ENCODE measurements around the gene CENPO. TPM values are rescaled to one million over a fixed set of nuclear protein-coding genes. Genes with fewer than 3 reads are reported as not detected.

The CENPO gene
- total and polyA plus RNA-seq, 4 donors: 2.0 to 4.0 (median 2.9) TPM

DNA sequence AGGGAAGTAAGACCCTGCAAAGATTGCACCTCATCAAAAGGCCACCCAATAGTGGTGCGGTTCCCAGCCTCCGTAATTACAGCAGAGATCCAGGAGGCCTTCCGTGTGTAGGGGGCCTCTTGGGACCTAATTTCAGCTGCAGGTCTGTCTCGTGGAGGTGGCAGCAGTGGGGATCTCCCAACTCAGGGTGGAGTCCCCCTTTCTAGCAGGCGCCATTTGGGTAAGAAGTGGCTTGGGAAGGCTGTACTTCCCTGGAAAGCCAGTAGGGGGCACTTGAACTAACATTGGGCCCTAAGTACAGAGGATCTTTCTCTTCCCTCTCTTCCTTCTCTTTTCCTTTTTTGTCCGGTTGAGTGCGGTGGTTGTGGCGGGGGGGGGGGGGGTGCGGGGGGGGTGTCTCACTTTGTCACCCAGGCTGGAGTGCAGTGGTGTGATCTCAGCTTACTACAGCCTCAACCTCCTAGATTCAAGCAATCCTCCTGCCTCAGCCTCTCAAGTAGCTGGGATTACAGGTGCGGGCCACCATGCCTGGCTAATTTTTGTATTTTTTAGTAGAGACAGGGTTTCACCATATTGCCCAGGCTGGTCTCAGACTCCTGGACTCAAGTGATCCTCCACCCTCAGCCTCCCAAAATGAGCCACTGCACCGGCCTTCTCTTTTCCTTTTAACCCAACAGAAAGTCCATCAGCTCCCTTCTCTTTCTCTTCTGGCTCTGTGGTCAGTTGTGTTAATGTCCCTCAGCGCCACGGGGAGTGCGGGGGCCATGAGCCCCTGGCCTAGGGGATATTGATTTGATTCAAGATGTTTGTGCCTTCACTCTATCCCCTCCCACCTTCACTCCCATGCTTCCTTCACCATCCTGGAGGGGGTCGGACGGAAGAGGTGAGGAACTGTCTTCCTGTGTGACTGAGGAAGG lies 32.0 kb downstream of the CENPO start:
- Histone ChIP-seq H3K27ac (ENCODE audit: low read depth in 1 of 2, low read length in 2 of 2) (no peak overlapping the region), H3K27me3 (ENCODE audit: control insufficient read depth in 1 of 2, insufficient read depth in 2 of 2, low read length in 1 of 2) (no peaks in the 10 kb centered on the region), H3K4me1 (ENCODE audit: control insufficient read depth in 1 of 2, insufficient read depth in 2 of 2, low read length in 2 of 2) (no peaks in the 10 kb centered on the region), H3K9me3 (ENCODE audit: control insufficient read depth, low read length) (no peaks in the 10 kb centered on the region), H3K4me3 (ENCODE audit: low read length in 2 of 2) (no peak overlapping the region), H3K36me3 (ENCODE audit: control insufficient read depth in 1 of 2, insufficient read depth in 2 of 2, low read length in 1 of 2) (peaks cover 0 to 2% of the 10 kb centered on the region in 2 donors)
- 88 to 91% methylated on average over 15 to 16 of the region's 16 CpGs for WGBS, 2 donors
- intact Hi-C loops (cut with DNase I): no loop called here
- peak in 1 of 2 donors; percentile 57 for DNase-seq
- ATAC-seq (ENCODE audit: low FRiP score): no peak

DNA sequence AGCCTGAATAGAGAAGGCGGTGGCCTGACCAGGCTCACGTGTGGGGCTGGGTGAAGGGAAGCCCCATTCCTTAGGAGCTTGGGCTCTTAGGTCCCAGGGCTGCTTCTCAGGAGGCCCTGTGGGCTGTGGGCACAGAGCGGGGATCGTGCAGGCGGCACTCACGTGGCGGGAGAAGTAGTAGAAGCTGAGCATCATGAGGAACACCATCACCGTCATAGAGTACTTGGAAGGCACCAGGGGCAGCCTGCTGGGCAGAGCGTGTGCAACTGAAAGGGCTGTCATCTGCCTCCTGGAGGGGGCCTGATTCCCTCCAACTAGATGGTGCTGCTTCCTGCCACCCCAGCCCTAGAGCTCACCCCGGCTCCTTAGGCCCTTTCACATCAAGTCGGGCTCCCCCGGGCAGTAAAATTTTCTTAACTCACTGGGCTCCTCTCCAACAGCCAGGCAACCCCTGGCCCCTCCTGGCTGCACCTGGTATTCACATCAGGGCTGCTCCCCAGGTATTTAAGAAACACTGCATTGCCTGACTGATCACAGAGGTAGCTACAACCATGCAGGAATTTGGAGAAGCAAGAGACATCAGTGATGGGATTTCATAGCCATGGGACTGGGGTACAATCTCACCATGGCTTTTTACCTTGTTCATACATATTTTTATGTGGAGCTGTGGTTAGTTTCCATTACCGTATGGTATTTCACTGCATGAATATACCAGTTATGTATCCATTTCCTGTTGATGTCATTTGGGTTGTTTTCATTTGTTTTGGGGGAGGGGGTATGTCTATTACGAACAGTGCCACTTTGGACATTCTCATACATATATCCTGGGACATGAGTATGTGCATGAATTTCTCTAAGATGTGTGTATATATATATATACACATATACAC lies 32.9 kb downstream of the CENPO start:
- intact Hi-C loops (cut with DNase I): loop anchor here in 1 of 2 donors (2.0 kb wide), 1 partner anchor 415 kb away; no protein-coding TSS in a partner anchor
- Histone ChIP-seq H3K4me1 (ENCODE audit: control insufficient read depth in 1 of 2, insufficient read depth in 2 of 2, low read length in 2 of 2) (no peaks in the 10 kb centered on the region), H3K27ac (ENCODE audit: low read depth in 1 of 2, low read length in 2 of 2) (no peak overlapping the region), H3K4me3 (ENCODE audit: low read length in 2 of 2) (no peak overlapping the region), H3K9me3 (ENCODE audit: control insufficient read depth, low read length) (no peaks in the 10 kb centered on the region), H3K27me3 (ENCODE audit: control insufficient read depth in 1 of 2, insufficient read depth in 2 of 2, low read length in 1 of 2) (no peaks in the 10 kb centered on the region), H3K36me3 (ENCODE audit: control insufficient read depth in 1 of 2, insufficient read depth in 2 of 2, low read length in 1 of 2) (peaks cover 0 to 2% of the 10 kb centered on the region in 2 donors)
- peak in 1 of 2 donors; percentile 52 for DNase-seq
- WGBS, 2 donors: 87% methylated on average over 14 of the region's 14 CpGs
- no peak for ATAC-seq (ENCODE audit: low FRiP score)

DNA sequence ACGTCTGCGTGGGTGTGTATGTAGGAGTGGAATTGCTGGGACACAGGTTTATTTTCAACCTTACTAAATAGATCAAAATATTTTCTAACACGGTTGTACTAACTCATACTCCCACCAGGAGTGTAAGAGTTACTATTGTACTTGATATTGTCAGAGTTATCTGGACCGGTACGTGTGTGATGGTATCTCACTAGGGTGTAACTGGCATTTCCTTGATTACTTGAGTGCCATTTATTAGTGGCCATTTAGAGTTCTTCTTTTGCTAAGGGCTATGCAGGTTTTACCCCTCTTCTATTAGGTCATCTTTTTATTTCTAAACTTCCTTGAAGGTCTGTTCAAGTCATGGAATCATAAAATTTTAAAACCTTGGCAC lies 33.5 kb downstream of the CENPO start:
- ATAC-seq (ENCODE audit: low FRiP score): no peak
- H3K27me3 ChIP-seq (ENCODE audit: control insufficient read depth in 1 of 2, insufficient read depth in 2 of 2, low read length in 1 of 2): no peaks in the 10 kb centered on the region
- no peaks in the 10 kb centered on the region for H3K4me1 ChIP-seq (ENCODE audit: control insufficient read depth in 1 of 2, insufficient read depth in 2 of 2, low read length in 2 of 2)
- H3K9me3 ChIP-seq (ENCODE audit: control insufficient read depth, low read length): no peaks in the 10 kb centered on the region
- intact Hi-C loops (cut with DNase I): loop anchor here (1.0 to 2.0 kb wide), 2 partner anchors 416 kb away; no protein-coding TSS in a partner anchor
- 73 to 78% methylated on average over 5 of the region's 5 CpGs for WGBS, 2 donors
- H3K4me3 ChIP-seq (ENCODE audit: low read length in 2 of 2): no peak overlapping the region
- DNase-seq: no peak
- H3K36me3 ChIP-seq (ENCODE audit: control insufficient read depth in 1 of 2, insufficient read depth in 2 of 2, low read length in 1 of 2): peaks cover 0 to 2% of the 10 kb centered on the region in 2 donors
- no peak overlapping the region for H3K27ac ChIP-seq (ENCODE audit: low read depth in 1 of 2, low read length in 2 of 2)

DNA sequence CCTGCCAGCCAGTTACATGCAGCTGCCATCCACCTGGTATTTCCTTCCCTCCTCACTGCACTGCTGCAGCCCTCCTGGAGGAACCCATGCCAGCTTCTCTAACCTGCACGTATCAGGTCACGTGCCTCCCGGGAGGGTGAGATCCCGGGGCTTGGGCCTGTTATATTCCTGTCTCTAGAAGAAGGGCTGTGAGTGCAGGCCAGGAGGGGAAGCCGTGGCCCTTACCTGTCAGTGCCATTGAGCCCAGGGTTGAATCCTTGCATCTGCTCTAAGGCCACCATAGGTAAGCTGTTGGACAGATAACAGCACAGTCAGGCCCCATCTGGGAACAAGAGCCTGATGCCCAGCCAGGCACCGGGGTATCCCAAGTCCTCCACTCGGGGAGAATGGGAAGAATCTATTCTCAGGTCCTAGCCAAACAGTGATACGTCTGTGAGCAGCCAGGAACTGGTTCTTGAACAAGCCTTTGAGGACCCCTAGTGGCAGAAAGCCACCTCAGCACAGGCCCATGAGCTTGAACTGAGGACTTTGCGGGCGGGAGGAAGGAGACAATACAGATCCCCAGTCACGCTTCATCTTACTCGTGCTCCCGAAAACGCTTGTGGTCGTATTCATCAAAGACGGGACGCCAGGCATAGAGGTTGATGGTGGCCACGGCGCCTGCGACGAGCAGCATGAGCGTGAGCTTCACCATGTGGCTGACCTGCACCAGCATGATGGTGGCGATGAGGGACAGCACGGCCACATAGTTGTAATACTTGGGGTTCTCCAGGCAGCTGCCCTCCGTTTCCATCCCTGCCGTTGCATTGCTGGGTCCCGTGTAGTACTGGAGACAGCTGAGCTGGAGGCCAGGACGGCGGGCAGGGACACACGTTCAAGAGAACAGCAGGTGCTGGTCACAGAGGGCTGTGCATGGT lies 34.4 kb downstream of the CENPO start:
- Histone ChIP-seq H3K27me3 (ENCODE audit: control insufficient read depth in 1 of 2, insufficient read depth in 2 of 2, low read length in 1 of 2) (no peaks in the 10 kb centered on the region), H3K27ac (ENCODE audit: low read depth in 1 of 2, low read length in 2 of 2) (no peak overlapping the region), H3K4me3 (ENCODE audit: low read length in 2 of 2) (no peak overlapping the region), H3K36me3 (ENCODE audit: control insufficient read depth in 1 of 2, insufficient read depth in 2 of 2, low read length in 1 of 2) (peaks cover 0 to 2% of the 10 kb centered on the region in 2 donors), H3K9me3 (ENCODE audit: control insufficient read depth, low read length) (no peaks in the 10 kb centered on the region), H3K4me1 (ENCODE audit: control insufficient read depth in 1 of 2, insufficient read depth in 2 of 2, low read length in 2 of 2) (no peaks in the 10 kb centered on the region)
- 29 to 33% methylated on average over 30 of the region's 30 CpGs for WGBS, 2 donors
- ATAC-seq (ENCODE audit: low FRiP score) (peak; percentile 87), DNase-seq (peak; percentile 85)
- intact Hi-C loops (cut with DNase I): loop anchor here (1.0 to 2.0 kb wide), 2 partner anchors 417 kb away; no protein-coding TSS in a partner anchor

DNA sequence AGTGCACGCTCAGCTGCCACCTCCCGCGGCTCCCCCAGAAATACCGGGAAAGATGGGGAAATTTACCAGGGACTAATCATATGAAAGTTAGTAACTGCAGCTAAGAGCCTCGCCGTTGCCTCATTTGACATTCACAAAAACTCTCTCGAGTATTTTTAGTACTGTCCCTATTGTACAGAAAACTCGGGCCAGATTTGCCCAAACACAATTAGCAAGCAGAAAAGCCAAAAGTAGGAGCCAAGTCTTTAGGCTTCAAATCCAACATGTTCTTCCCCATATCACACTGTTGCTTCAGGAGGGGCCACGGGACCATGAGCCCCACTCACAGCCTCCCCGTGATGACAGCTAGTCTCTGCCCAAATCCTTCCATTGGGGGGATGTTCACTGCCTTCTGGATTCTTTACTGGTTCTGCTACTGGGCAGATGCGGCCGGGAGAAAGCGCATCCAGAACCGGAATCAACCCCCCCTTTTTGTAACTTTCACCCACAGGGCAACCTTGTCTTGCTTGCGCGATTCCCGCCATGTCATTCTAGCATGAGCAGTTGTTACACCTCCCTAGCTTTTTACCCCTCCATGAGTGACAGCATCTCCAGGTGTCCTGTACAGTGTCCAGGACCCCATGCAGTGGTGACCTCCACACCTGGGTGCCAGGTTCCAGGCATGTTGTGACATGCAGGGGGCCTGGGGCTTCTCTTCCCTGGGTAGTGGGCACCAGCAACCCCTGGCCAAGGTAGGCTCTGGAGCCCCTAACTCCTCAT lies 35.2 kb downstream of the CENPO start:
- H3K36me3 ChIP-seq (ENCODE audit: control insufficient read depth in 1 of 2, insufficient read depth in 2 of 2, low read length in 1 of 2): no peaks in the 10 kb centered on the region
- no peak overlapping the region for H3K4me3 ChIP-seq (ENCODE audit: low read length in 2 of 2)
- H3K4me1 ChIP-seq (ENCODE audit: control insufficient read depth in 1 of 2, insufficient read depth in 2 of 2, low read length in 2 of 2): no peaks in the 10 kb centered on the region
- H3K27ac ChIP-seq (ENCODE audit: low read depth in 1 of 2, low read length in 2 of 2): no peak overlapping the region
- no peaks in the 10 kb centered on the region for H3K27me3 ChIP-seq (ENCODE audit: control insufficient read depth in 1 of 2, insufficient read depth in 2 of 2, low read length in 1 of 2)
- ATAC-seq (ENCODE audit: low FRiP score) (no peak), DNase-seq (peak in 1 of 2 donors; percentile 23)
- intact Hi-C loops (cut with DNase I): no loop called here
- H3K9me3 ChIP-seq (ENCODE audit: control insufficient read depth, low read length): no peaks in the 10 kb centered on the region
- 69 to 71% methylated on average over 17 of the region's 17 CpGs for WGBS, 2 donors

DNA sequence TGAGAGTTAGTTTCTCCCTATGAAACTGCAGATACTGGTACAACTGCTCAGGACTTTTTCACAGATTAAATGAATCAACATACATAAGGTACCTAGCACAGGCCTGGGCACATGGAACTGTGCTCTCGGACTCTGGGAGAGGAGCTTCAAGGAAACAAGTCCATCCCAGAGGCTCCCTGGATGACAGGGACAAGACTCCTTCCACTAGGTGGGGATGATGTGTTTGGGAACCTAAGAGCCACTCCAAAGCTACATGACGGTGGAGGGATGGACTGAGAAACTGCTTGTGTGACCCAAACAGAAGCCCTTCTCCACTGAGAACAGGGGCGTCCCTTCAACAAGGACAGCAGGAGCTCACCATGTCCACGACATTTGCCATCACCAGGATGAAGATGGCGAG lies 37.1 kb downstream of the CENPO start:
- Histone ChIP-seq H3K9me3 (ENCODE audit: control insufficient read depth, low read length) (no peaks in the 10 kb centered on the region), H3K4me3 (ENCODE audit: low read length in 2 of 2) (no peak overlapping the region), H3K27me3 (ENCODE audit: control insufficient read depth in 1 of 2, insufficient read depth in 2 of 2, low read length in 1 of 2) (no peaks in the 10 kb centered on the region), H3K27ac (ENCODE audit: low read depth in 1 of 2, low read length in 2 of 2) (no peak overlapping the region), H3K36me3 (ENCODE audit: control insufficient read depth in 1 of 2, insufficient read depth in 2 of 2, low read length in 1 of 2) (no peaks in the 10 kb centered on the region), H3K4me1 (ENCODE audit: control insufficient read depth in 1 of 2, insufficient read depth in 2 of 2, low read length in 2 of 2) (no peaks in the 10 kb centered on the region)
- no peak for DNase-seq
- no peak for ATAC-seq (ENCODE audit: low FRiP score)
- 96% methylated on average over 5 of the region's 5 CpGs for WGBS, 2 donors
- intact Hi-C loops (cut with DNase I): no loop called here

DNA sequence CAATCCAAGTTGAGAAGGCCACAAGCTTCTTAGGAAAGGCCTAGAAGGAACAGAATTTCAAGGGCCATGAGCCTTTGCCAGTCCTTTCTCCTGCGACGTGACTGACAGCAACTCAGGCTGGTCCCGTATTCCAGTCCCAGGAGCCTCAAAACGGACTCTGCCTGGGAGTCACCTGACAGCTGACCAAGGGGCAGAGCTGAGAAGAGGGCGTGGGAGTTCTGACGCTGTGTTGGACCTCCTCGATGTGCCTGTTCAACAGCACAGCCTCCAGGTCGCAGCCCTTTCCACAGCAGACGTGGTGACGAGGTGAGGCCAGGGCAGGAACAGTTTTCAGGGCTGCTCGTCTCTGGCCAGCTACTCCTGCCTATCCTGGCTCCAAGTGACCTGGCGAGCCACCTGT lies 37.6 kb downstream of the CENPO start:
- DNase-seq (peak in 1 of 2 donors; percentile 49), ATAC-seq (ENCODE audit: low FRiP score) (no peak)
- intact Hi-C loops (cut with DNase I): no loop called here
- H3K4me3 ChIP-seq (ENCODE audit: low read length in 2 of 2): no peak overlapping the region
- no peaks in the 10 kb centered on the region for H3K27me3 ChIP-seq (ENCODE audit: control insufficient read depth in 1 of 2, insufficient read depth in 2 of 2, low read length in 1 of 2)
- no peaks in the 10 kb centered on the region for H3K9me3 ChIP-seq (ENCODE audit: control insufficient read depth, low read length)
- no peak overlapping the region for H3K27ac ChIP-seq (ENCODE audit: low read depth in 1 of 2, low read length in 2 of 2)
- WGBS, 2 donors: 91 to 95% methylated on average over 12 of the region's 12 CpGs
- no peaks in the 10 kb centered on the region for H3K4me1 ChIP-seq (ENCODE audit: control insufficient read depth in 1 of 2, insufficient read depth in 2 of 2, low read length in 2 of 2)
- H3K36me3 ChIP-seq (ENCODE audit: control insufficient read depth in 1 of 2, insufficient read depth in 2 of 2, low read length in 1 of 2): no peaks in the 10 kb centered on the region
